ENCODE measurements around the gene GLYATL3. TPM values are rescaled to one million over a fixed set of nuclear protein-coding genes. Genes with fewer than 3 reads are reported as not detected.

The GLYATL3 gene
- polyA plus RNA-seq, 1 donor (not counting 4 experiments of a cell fraction or from before 2014, with no cell fraction given), result not detected

DNA sequence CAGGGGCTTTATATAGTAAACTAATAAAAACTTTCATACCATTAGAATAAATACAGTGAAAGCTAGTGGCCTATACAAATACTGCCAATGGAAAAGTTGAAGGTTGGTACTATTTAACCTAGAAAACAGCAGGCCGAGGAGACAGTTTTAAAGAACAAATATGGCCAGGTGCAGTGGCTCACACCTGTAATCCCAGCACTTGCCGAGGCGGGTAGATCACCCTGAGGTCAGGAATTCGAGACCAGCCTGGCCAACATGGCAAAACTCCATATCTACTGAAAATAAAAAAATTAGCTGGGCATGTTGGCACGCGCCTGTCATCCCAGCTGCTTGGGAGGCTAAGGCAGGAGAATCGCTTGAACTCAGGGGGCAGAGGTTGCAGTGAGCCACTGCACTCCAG lies 24.8 kb downstream of the GLYATL3 start:
- peaks cover 17% of the 10 kb centered on the region for H3K4me1 ChIP-seq (ENCODE audit: control insufficient read depth, extremely low read depth, insufficient read depth, low read length)
- no peaks in the 10 kb centered on the region for H3K79me2 ChIP-seq (ENCODE audit: control insufficient read depth, insufficient read depth, low read length)
- TF ChIP-seq EZH2 (IDR thresholded peaks at IDR 0.05; ENCODE audit: low read length), result no peak
- TF ChIP-seq, protein P1, sequence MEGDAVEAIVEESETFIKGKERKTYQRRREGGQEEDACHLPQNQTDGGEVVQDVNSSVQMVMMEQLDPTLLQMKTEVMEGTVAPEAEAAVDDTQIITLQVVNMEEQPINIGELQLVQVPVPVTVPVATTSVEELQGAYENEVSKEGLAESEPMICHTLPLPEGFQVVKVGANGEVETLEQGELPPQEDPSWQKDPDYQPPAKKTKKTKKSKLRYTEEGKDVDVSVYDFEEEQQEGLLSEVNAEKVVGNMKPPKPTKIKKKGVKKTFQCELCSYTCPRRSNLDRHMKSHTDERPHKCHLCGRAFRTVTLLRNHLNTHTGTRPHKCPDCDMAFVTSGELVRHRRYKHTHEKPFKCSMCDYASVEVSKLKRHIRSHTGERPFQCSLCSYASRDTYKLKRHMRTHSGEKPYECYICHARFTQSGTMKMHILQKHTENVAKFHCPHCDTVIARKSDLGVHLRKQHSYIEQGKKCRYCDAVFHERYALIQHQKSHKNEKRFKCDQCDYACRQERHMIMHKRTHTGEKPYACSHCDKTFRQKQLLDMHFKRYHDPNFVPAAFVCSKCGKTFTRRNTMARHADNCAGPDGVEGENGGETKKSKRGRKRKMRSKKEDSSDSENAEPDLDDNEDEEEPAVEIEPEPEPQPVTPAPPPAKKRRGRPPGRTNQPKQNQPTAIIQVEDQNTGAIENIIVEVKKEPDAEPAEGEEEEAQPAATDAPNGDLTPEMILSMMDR (optimal IDR thresholded peaks at IDR 0.05 in 1 of 3, IDR thresholded peaks at IDR 0.05 in 1 of 3, conservative IDR thresholded peaks at IDR 0.05 in 1 of 3; ENCODE audit: extremely low read depth in 1 of 3, insufficient read depth in 2 of 3, low read length in 3 of 3), result no peak
- H3K4me2 ChIP-seq (ENCODE audit: control insufficient read depth, extremely low read depth, insufficient read depth, low read depth, low read length), result no peak overlapping the region
- H3K9me1 ChIP-seq (ENCODE audit: control insufficient read depth, extremely low read depth, insufficient read depth, low read length), result no peaks in the 10 kb centered on the region
- FAIRE-seq, result peak; percentile 29
- no peak overlapping the region for H3K27ac ChIP-seq (ENCODE audit: control insufficient read depth, insufficient read depth, low read length)
- no peak overlapping the region for H3K4me3 ChIP-seq (ENCODE audit: control insufficient read depth in 2 of 3, extremely low read depth in 1 of 3, insufficient read depth in 2 of 3, low read depth in 1 of 3, low read length in 3 of 3)
- H3K9me3 ChIP-seq (ENCODE audit: control insufficient read depth, low read depth, low read length), result no peaks in the 10 kb centered on the region
- no peak overlapping the region for H2AFZ ChIP-seq (ENCODE audit: control insufficient read depth, low read length)
- H3K27me3 ChIP-seq (ENCODE audit: control insufficient read depth, extremely low read depth, insufficient read depth, low read length), result no peaks in the 10 kb centered on the region
- no peak for DNase-seq (ENCODE audit: low read depth, low spot score)
- dilution Hi-C loops (cut with MboI; ENCODE audit: extremely low pct_ligation_motif_present, low sequenced_read_pairs), result no loop called here
- H4K20me1 ChIP-seq (ENCODE audit: control insufficient read depth, extremely low read depth, insufficient read depth, low read length), result no peaks in the 10 kb centered on the region
- H3K36me3 ChIP-seq (ENCODE audit: control insufficient read depth in 2 of 2, extremely low read depth in 1 of 2, insufficient read depth in 2 of 2, low read length in 2 of 2), result no peaks in the 10 kb centered on the region
- no peak overlapping the region for H3K9ac ChIP-seq (ENCODE audit: control insufficient read depth, extremely low read depth, insufficient read depth, low read length)

GRCh38 chr6:49526598-49526997 lies 26.9 kb downstream of the GLYATL3 start:
- TF ChIP-seq, protein P1 (optimal IDR thresholded peaks at IDR 0.05 in 1 of 3, IDR thresholded peaks at IDR 0.05 in 1 of 3, conservative IDR thresholded peaks at IDR 0.05 in 1 of 3; ENCODE audit: extremely low read depth in 1 of 3, insufficient read depth in 2 of 3, low read length in 3 of 3), result no peak
- no peak for TF ChIP-seq EZH2 (IDR thresholded peaks at IDR 0.05; ENCODE audit: low read length)
- H4K20me1 ChIP-seq (ENCODE audit: control insufficient read depth, extremely low read depth, insufficient read depth, low read length), result no peaks in the 10 kb centered on the region
- no peak overlapping the region for H3K4me3 ChIP-seq (ENCODE audit: control insufficient read depth in 2 of 3, extremely low read depth in 1 of 3, insufficient read depth in 2 of 3, low read depth in 1 of 3, low read length in 3 of 3)
- dilution Hi-C loops (cut with MboI; ENCODE audit: extremely low pct_ligation_motif_present, low sequenced_read_pairs), result no loop called here
- H3K9ac ChIP-seq (ENCODE audit: control insufficient read depth, extremely low read depth, insufficient read depth, low read length), result no peak overlapping the region
- H3K79me2 ChIP-seq (ENCODE audit: control insufficient read depth, insufficient read depth, low read length), result no peaks in the 10 kb centered on the region
- DNase-seq (ENCODE audit: low read depth, low spot score) (no peak), FAIRE-seq (no peak)
- H3K9me3 ChIP-seq (ENCODE audit: control insufficient read depth, low read depth, low read length), result no peaks in the 10 kb centered on the region
- H3K4me1 ChIP-seq (ENCODE audit: control insufficient read depth, extremely low read depth, insufficient read depth, low read length), result peaks cover 17% of the 10 kb centered on the region
- H3K27ac ChIP-seq (ENCODE audit: control insufficient read depth, insufficient read depth, low read length), result no peak overlapping the region
- no peak overlapping the region for H2AFZ ChIP-seq (ENCODE audit: control insufficient read depth, low read length)
- no peaks in the 10 kb centered on the region for H3K36me3 ChIP-seq (ENCODE audit: control insufficient read depth in 2 of 2, extremely low read depth in 1 of 2, insufficient read depth in 2 of 2, low read length in 2 of 2)
- H3K27me3 ChIP-seq (ENCODE audit: control insufficient read depth, extremely low read depth, insufficient read depth, low read length), result no peaks in the 10 kb centered on the region
- no peaks in the 10 kb centered on the region for H3K9me1 ChIP-seq (ENCODE audit: control insufficient read depth, extremely low read depth, insufficient read depth, low read length)
- no peak overlapping the region for H3K4me2 ChIP-seq (ENCODE audit: control insufficient read depth, extremely low read depth, insufficient read depth, low read depth, low read length)

Measured in keratinocyte (primary cell).